Natural killer cell (primary cell): ENCODE measurements around the gene A2M. TPM values are rescaled to one million over a fixed set of nuclear protein-coding genes. Genes with fewer than 3 reads are reported as not detected.

Experiments
- ATAC-seq, 3 donors: fragments of 150-1000 bp in 2 of 3; fragments of 200-7000 bp in 1 of 3; cut with Tn5 transposase; 1 replicate in 1 of 3; 2 replicates in 2 of 3; pipeline ENCODE4 v1.10.0; 2021; ENCODE audit warnings: mild to moderate bottlenecking in 2 of 3, moderate library complexity in 2 of 3
- DNase-seq, 2 donors: peaks; one replicate each; pipeline versions ENCODE4 v3.0.0 to v3.0.0-alpha.2; 2013 to 2021; ENCODE audit warnings: mixed read lengths in 1 of 2
- H3K27ac ChIP-seq: one replicate; pipeline ENCODE4 v1.5.1; 2013; ENCODE audit warnings: mild to moderate bottlenecking, low read length
- H3K27me3 ChIP-seq: one replicate; pipeline ENCODE4 v1.6.1; 2013; ENCODE audit warnings: low read length; ENCODE audit not compliant: control insufficient read depth, insufficient read depth
- H3K36me3 ChIP-seq: one replicate; pipeline ENCODE4 v1.6.1; 2013; ENCODE audit warnings: low read length; ENCODE audit not compliant: control insufficient read depth, insufficient read depth
- H3K4me1 ChIP-seq: one replicate; pipeline ENCODE4 v1.6.1; 2013; ENCODE audit warnings: low read length; ENCODE audit not compliant: control insufficient read depth, insufficient read depth
- H3K4me3 ChIP-seq: one replicate; pipeline ENCODE4 v1.5.1; 2013; ENCODE audit warnings: low read length
- H3K9me3 ChIP-seq: one replicate; pipeline ENCODE4 v1.6.1; 2013; ENCODE audit warnings: low read length; ENCODE audit not compliant: control insufficient read depth, insufficient read depth
- H3K27ac Mint-ChIP-seq, 2 donors: one replicate each; pipeline ENCODE4 v1.8.0; 2022; ENCODE audit warnings: mild to moderate bottlenecking in 2 of 2, mixed read lengths in 2 of 2, moderate library complexity in 1 of 2
- H3K27me3 Mint-ChIP-seq, 2 donors: one replicate each; pipeline ENCODE4 v1.8.0; 2022; ENCODE audit warnings: low read depth in 2 of 2, mixed read lengths in 2 of 2
- H3K36me3 Mint-ChIP-seq: one replicate; pipeline ENCODE4 v1.8.0; 2022; ENCODE audit warnings: mixed read lengths
- H3K4me1 Mint-ChIP-seq, 2 donors: one replicate each; pipeline ENCODE4 v1.8.0; 2022; ENCODE audit warnings: mixed read lengths in 2 of 2
- H3K4me3 Mint-ChIP-seq: one replicate; pipeline ENCODE4 v1.8.0; 2022; ENCODE audit warnings: mild to moderate bottlenecking, moderate library complexity, mixed read lengths
- H3K9me3 Mint-ChIP-seq, 2 donors: one replicate each; pipeline ENCODE4 v1.8.0; 2022; ENCODE audit warnings: mixed read lengths in 2 of 2
- WGBS: methylation state at CpG from one replicate; pipeline ENCODE4 v1.1.7; 2013; ENCODE audit warnings: missing lambda C conversion rate; ENCODE audit not compliant: insufficient coverage; 5-methylcytosine and 5-hydroxymethylcytosine counted together
- intact Hi-C: fragments of 100-400 bp; cut with micrococcal nuclease; formaldehyde crosslinking; loops from one replicate; pipeline ENCODE4 v1.14.2; 2022
- total RNA-seq, 4 donors: library from RNA; stranded (reverse); fragments of 120-200 nt in 1 of 4; gene quantifications; one replicate each; pipeline versions ENCODE4 v1.2.3 to v1.2.4, GENCODE V29; 2013 to 2022
- TF ChIP-seq, protein P1 (sequence below): fragments of 200-600 bp; IDR thresholded peaks from one replicate; pipeline ENCODE4 v1.8.0; 2022; ENCODE audit warnings: antibody characterized with exemption

A2M gene
- total RNA-seq, 3 donors from 2014 or later (not counting 1 experiment from before 2014, with no cell fraction given), result 0.08 TPM; not detected in 2

- peaks cover 0 to 12% of the 10 kb centered on the region in 2 donors for H3K4me1 Mint-ChIP-seq
- no peaks in the 10 kb centered on the region for H3K4me1 ChIP-seq
- no peaks in the 10 kb centered on the region for H3K9me3 Mint-ChIP-seq
- ATAC-seq (no peak), DNase-seq (no peak)
- no peak overlapping the region for H3K4me3 Mint-ChIP-seq
- peaks cover 25% of the 10 kb centered on the region for H3K36me3 ChIP-seq
- H3K27ac ChIP-seq, result no peak overlapping the region
- no peaks in the 10 kb centered on the region for H3K9me3 ChIP-seq
- no peaks in the 10 kb centered on the region for H3K36me3 Mint-ChIP-seq
- H3K4me3 ChIP-seq, result no peak overlapping the region
- TF ChIP-seq, protein P1, sequence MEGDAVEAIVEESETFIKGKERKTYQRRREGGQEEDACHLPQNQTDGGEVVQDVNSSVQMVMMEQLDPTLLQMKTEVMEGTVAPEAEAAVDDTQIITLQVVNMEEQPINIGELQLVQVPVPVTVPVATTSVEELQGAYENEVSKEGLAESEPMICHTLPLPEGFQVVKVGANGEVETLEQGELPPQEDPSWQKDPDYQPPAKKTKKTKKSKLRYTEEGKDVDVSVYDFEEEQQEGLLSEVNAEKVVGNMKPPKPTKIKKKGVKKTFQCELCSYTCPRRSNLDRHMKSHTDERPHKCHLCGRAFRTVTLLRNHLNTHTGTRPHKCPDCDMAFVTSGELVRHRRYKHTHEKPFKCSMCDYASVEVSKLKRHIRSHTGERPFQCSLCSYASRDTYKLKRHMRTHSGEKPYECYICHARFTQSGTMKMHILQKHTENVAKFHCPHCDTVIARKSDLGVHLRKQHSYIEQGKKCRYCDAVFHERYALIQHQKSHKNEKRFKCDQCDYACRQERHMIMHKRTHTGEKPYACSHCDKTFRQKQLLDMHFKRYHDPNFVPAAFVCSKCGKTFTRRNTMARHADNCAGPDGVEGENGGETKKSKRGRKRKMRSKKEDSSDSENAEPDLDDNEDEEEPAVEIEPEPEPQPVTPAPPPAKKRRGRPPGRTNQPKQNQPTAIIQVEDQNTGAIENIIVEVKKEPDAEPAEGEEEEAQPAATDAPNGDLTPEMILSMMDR, result no peak
- H3K27ac Mint-ChIP-seq, result no peak overlapping the region
- no peaks in the 10 kb centered on the region for H3K27me3 ChIP-seq
- no peaks in the 10 kb centered on the region for H3K27me3 Mint-ChIP-seq
- intact Hi-C loops, result no loop called here
- WGBS, result no CpG with 5 or more reads among the region's 3 CpGs
These were observed 21.1 kb downstream of the A2M start for GRCh38 chr12:9094512-9095206.

- Mint-ChIP-seq H3K27me3 (no peaks in the 10 kb centered on the region), H3K4me3 (no peak overlapping the region), H3K27ac (no peak overlapping the region), H3K36me3 (no peaks in the 10 kb centered on the region), H3K9me3 (no peaks in the 10 kb centered on the region), H3K4me1 (peaks cover 5 to 12% of the 10 kb centered on the region in 2 donors)
- intact Hi-C loops, result no loop called here
- TF ChIP-seq, protein P1, result no peak
- H3K9me3 ChIP-seq, result no peaks in the 10 kb centered on the region
- no peaks in the 10 kb centered on the region for H3K27me3 ChIP-seq
- DNase-seq, result no peak
- ATAC-seq, result no peak
- peaks cover 14% of the 10 kb centered on the region for H3K36me3 ChIP-seq
- no peak overlapping the region for H3K4me3 ChIP-seq
- no peak overlapping the region for H3K27ac ChIP-seq
- 92% methylated on average over 8 of the region's 8 CpGs for WGBS
- H3K4me1 ChIP-seq, result no peaks in the 10 kb centered on the region
These were observed 23.7 kb downstream of the A2M start for GRCh38 chr12:9091891-9092598.

DNA sequence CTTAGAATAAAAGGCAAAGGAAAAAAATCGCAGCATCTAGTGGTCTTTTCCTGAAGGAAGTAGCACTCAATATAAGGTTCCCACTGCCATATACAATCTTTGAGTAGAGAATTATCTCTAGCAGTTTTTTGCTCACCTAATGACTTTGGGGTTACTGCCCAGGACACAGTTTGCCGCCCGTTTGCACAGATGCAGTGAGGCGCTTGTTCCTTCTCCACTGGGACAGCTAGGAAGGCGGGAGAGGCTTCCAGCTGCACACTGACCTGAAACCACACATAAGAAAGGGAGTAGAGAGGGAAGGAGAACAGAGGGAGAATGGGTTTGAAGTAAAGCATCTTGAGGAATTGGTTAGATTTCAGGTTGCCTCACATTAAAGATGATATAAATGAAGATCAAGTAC is 25.5 kb downstream of the A2M start:
- Mint-ChIP-seq H3K36me3 (no peaks in the 10 kb centered on the region), H3K27ac (no peak overlapping the region), H3K4me3 (no peak overlapping the region), H3K4me1 (peaks cover 4 to 5% of the 10 kb centered on the region in 2 donors), H3K27me3 (no peaks in the 10 kb centered on the region), H3K9me3 (no peaks in the 10 kb centered on the region)
- Histone ChIP-seq H3K4me1 (no peaks in the 10 kb centered on the region), H3K9me3 (no peaks in the 10 kb centered on the region), H3K27me3 (no peaks in the 10 kb centered on the region), H3K4me3 (no peak overlapping the region), H3K36me3 (peaks cover 14% of the 10 kb centered on the region), H3K27ac (no peak overlapping the region)
- intact Hi-C loops, result no loop called here
- TF ChIP-seq, protein P1, result no peak
- no peak for ATAC-seq
- no peak for DNase-seq
- WGBS, result 90% methylated on average over 5 of the region's 5 CpGs
